Heart left ventricle (tissue), 13 donors: ENCODE results near the gene SMYD5.

Source experiments
- CTCF ChIP-seq, 12 donors: fragments of 200-600 bp; sonication (generic) in 4 of 12; IDR thresholded peaks; one replicate each; pipeline versions ENCODE4 v1.5.0 to v1.8.0; 2018 to 2022; ENCODE audit warnings: antibody characterized with exemption in 12 of 12, mild to moderate bottlenecking in 5 of 12
- POLR2A ChIP-seq, 2 donors: fragments of 450-650 bp; IDR thresholded peaks; one replicate each; pipeline ENCODE4 v1.6.1; 2017; ENCODE audit warnings: antibody characterized with exemption in 2 of 2, mild to moderate bottlenecking in 2 of 2, moderate library complexity in 2 of 2
- donor health status: ischemic (EF 13 %, LVEDD 7.1; RV severe dilation, severe dysfunction).
- donor health status: DM: no; HTN: yes; CAD: no.
- donor health status: DM: no; HTN: no; CAD: no.
- donor health status: ischemic (EF 25% LVEDD 6.9; RV normal size, moderate dysfunction).
- donor health status: ischemic (EF 25% LVEDD 5.7; RV mildly dilated, moderate dysfunction).
- donor health status: ischemic (EF 35%, LVEDD 5.7; RV mildly dilated, moderate dysfunction).
- donor health status: nonischemic (EF 11% LVEDD 7.7; RV severe dilation, severe dysfunction).
- donor health status: DM: yes; HTN: yes; CAD: no.
- donor health status: PGD.
- donor health status: ischemic (EF 29% LVEDD 5.4; RV normal size, mild dysfunction).
- donor health status: nonischemic (EF 23%, LVEDD 6.1; RV moderate dilation, normal function).

- no peak for TF ChIP-seq CTCF (IDR thresholded peaks at IDR 0.05)
- no peak for TF ChIP-seq POLR2A (IDR thresholded peaks at IDR 0.05)
These were observed 39.9 kb downstream of the SMYD5 start for GRCh38 chr2:73253901-73254300.
